GM18505 (cell line): ENCODE measurements around the gene STIM1.

Source experiments
- ATAC-seq: cut with Tn5 transposase; IDR thresholded peaks from one replicate; pipeline ENCODE4 v1.9.1; 2021; ENCODE audit not compliant: unreplicated experiment
- POLR2A ChIP-seq: IDR thresholded peaks from 4 replicates; pipeline ENCODE4 v1.6.1; 2011; ENCODE audit warnings: borderline replicate concordance; ENCODE audit not compliant: insufficient read depth, insufficient read length; ENCODE audit errors: extremely low read depth

The STIM1 gene

DNA sequence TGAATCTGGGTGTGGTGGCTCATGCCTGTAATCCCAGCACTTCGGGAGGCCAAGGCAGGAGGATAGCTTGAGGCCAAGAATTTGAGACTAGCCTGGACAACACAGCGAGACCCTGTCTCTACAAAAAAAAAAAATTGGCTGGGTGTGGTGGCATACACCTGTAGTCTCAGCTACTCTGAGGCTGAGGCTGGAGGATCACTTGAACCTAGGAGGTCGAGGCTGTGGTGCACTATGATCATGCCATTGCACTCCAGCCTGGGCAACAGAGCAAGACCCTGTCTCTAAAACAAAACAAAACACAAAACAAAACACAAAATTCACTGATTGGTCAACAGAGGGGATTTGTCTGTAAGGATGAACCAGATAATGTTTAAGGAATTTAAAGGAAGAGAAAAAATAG, 113.7 kb downstream of the STIM1 start:
- ATAC-seq: no peak
- TF ChIP-seq POLR2A: no peak

DNA sequence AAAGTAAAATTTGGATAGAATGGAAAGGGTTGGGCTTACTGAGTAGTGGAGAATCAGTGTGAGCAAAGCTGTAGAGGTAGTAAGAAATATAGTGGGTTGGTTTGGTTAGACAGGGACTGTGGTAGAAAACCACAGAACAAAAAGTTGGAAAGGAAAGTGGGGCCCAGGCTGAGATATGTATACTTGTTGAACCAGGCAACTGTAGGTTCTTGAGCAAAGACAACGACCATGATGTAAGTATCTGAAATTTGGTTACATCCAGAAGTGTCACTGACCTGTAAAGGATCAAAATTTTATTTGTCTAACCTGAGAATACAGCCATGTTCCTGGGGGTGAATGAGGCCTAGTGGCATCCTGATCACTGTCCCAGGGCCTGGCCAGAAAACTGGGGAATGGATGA, 114.1 kb downstream of the STIM1 start:
- ATAC-seq: no peak
- TF ChIP-seq POLR2A: no peak

DNA sequence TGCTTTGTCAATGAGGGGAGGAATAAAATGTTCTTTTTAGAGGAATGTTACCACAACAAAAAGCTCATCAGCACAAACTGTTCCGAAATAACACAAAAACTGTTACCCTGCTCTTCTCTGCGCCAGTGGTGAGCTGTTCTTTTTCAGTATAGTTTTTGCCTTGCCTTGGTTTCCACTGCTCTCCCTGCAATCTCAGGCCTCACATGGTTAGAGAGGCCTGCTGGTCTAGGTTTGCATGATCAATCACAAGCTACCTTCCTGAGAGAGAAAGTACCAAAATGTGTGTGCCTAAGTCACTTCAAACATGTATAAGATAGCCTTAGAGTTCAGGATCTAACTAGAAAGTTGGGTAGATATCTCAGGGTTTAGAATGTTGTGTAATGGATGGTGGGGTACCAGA, 114.6 kb downstream of the STIM1 start:
- no peak for TF ChIP-seq POLR2A
- ATAC-seq: no peak

DNA sequence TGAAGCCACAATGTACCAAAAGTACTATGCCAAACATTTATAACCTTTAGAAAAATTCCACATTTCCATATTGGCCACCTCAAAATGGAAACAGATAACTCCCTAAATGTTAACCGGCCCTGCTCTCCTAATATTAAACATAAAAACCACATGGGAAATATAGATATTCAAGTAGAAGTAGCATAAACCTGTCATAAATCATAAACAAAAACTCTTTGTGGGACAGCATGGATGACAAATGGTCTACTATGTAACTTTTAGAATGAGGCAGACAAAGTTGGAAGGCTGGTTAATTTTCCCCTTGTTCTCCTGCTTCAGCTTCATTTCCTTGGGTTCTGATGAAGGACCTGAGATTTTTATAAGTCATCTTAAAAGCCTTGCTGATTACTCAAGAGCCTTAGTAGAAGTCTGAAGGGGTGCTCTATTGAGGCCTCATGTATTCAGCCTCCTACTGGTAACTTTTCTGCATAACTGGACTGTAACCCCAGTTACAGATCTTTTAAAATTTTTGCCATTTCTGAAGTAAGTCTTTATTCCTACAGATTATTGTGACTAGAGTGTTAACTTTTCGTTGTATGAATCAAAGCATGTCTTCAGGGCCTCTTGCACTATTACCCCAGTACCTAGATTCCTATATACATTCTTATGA, 116.4 kb downstream of the STIM1 start:
- TF ChIP-seq POLR2A: no peak
- no peak for ATAC-seq

DNA sequence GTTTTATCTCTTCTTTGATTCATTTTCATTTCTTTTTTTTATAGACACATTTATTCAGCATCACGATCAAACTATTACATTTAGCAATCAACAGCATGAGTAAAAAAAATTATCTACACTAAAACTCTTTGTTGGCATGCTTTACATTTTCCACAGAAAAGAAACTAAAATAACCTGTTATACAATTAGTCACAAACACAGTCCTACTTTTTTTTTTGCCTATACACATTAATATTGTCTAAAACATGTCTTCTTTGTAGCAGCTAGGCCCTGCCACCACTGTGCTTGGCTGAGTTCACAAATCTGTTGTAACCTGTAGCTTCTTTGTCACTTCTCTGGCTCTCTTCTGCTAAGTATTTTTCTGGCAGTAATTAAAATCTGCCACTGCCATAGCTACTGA, 117.0 kb downstream of the STIM1 start:
- no peak for ATAC-seq
- TF ChIP-seq POLR2A: no peak

DNA sequence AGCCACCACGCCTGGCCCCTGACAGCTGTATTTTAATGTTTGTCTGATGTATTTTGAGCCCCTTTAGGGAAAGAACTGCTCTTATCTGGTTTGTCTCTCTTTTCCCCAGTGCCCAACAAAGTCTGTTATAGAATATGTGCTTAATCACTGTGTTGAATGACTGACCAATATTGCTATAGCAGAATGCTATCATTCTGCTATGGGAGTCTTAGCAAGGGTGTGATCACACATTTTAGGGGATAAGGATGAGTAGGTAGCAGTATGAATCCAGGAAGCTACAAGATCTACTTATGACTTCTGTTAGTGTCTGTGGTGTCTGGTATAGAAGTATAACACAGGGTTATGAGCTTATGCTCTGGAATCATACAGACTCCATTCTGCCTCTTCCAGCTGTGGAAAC, 121.6 kb downstream of the STIM1 start:
- ATAC-seq: no peak
- TF ChIP-seq POLR2A: no peak

DNA sequence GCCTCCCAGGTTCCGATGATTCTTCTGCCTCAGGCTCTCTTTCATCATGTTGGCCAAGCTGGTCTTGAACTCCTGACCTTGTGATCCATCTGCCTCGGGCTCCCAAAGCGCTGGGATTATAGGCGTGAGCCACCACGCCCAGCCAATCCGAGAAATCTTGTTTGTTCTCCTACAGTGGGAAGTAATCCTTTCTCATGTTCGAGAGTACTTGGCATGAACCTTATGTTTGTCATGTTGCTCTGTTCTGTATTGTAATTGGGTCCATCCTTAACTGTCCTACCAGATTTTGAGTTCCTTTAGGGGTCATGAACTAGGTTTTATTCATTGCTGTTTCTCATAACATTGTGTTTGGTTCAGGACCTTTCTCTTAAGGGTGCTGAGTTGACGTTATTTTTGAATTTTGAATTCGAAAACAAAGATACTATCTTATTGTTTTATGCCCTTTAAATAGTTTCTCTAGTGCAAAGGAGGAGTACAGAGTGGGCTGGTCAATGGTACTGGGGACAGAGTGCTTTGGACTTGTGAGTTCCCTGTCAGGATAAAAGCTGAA, 125.7 kb downstream of the STIM1 start:
- no peak for ATAC-seq
- no peak for TF ChIP-seq POLR2A

DNA sequence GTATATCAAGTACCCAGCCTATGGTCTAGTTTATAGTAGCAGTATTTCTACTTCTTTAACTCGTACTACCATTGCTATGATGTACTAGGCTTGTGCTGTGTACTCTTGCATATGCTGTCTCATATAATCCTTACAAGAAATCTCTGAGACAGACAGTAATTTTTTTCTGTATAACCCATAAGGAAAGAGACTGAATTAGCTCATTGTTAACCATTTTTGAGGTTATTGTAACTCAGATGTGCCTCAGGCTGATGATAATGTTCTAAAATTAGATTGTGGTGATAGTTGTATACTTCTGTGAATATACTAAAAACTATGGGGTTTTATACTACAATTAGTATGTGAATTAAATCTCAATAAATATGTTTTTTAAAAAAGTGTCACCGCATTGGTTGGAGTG, 127.0 kb downstream of the STIM1 start:
- ATAC-seq: no peak
- TF ChIP-seq POLR2A: no peak

DNA sequence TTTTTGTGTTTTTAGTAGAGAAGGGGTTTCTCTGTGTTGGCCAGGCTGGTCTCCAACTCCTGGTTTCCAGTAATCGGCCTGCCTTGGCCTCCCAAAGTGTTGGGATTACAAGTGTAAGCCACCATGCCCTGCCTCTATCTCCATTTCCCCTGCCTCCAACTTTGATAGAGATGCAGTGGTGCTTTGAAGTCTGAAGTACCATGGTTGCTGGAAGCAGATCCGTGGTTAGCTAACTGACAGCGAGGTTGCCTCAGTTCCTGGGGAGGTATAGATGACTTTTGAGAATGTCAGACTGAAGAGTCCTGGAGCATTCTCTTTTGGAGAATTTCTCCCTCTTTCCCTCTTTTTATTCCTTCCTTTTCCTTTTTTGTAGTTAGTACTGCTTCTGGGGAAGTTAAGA, 127.6 kb downstream of the STIM1 start:
- no peak for ATAC-seq
- TF ChIP-seq POLR2A: no peak

DNA sequence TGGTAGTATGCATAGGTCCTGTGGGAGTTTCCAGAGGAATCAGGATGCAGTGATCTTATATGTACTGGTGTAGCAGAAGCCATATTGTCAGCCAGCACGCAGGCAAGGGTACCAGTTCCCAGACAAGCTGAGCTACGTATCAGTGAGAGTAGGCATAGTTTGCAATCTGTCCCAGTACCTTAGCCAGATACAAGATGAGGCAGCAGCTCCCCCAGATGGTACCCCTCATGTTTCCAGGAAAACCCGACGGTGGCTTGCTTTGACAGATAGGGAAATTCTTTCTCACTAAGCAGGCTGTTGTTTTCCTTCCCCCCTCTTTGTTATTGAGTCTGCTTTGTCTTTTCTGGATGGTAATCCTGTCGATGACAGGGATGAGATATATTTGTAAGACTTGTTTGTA, 129.4 kb downstream of the STIM1 start:
- no peak for TF ChIP-seq POLR2A

DNA sequence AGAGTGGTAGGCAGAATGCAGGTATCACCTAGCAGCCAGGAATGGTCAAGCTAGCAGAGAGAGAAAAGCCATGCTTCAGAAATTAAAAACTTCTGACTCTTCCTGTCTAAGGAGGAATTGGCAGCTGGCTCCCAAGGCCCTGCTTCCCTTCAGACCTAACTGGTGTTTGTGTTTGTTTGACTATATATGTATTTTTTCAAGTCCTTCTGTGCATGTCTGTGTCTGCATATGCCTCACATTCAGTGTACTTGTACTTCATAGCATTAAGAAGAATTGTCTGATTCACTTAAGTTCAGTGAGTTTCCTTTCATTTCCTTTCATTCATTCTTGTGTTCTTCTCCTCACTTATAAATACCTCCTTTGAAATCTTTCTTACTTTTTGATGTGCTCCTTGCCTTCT, 130.2 kb downstream of the STIM1 start:
- TF ChIP-seq POLR2A: no peak
- ATAC-seq: no peak

More for the DNA sequence above, 129.4 kb downstream of the STIM1 start:
- no peak for ATAC-seq

DNA sequence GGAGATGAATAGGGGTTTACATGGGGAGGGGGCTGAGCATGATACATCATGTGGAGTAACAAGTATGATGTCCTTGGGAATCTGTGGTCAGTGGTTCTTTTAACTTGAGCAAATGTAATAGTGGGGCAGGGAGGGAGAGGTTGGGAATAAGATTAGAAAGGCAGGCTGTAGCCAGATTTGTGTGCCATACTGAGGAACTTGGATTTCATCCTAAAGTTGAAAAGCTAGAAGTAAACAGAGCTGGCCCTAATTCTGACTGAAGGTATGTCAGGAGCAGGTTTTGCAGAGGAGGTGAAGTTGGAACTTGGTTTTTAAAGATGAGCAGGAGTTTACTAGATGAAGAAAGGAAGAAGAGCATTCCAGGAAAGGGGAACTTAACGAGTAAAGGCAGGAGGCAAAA, 130.8 kb downstream of the STIM1 start:
- ATAC-seq: no peak

DNA sequence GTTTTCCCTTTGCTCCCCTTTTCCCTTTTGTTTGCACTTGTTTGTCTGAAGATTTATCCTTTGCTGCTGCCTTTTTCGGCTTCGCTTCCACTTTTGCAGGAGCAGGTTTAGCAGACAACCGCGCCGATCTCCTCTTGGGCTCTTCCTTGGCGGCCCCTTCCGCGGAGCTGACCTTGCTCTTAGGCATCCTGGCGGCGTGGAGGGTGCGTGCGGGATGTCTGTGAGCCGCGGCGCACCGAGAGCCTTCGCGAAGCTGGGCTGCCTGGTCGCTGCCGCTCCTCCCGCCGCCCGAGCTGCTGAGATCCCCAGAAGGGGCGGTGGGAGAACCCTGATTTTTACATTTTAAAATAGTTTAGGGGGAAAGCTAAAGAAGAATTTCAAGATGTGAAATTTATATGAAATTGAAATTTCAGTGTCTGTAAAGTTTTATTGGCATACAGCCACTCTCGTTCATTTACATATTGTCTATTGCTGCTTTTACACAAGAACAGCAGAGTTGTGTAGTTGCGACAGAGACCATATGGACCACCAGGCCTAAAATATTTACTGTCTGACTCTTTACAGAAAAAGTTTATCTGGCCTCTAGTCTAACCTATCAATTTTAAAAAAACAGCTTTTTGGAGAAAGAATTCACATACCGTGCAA, 133.9 kb downstream of the STIM1 start:
- no peak for ATAC-seq
- no peak for TF ChIP-seq POLR2A

More for the DNA sequence above, 130.8 kb downstream of the STIM1 start:
- TF ChIP-seq POLR2A: no peak

DNA sequence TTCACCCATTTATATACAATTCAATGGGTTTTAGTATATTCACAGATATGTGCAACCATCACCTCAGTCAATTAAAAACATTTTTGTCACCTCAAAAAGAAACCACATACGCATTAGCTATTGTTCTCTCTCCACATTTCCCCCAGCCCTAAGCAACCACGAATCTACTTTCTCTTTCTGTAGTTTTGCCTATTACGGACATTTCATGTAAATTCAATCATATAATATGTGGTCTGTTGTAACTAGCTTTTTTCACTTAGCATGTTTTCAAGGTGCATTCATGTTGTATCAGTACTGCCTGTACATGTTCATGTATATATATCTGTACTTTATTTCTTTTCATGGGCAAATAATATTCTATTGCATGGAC, 134.4 kb downstream of the STIM1 start:
- no peak for TF ChIP-seq POLR2A
- ATAC-seq: no peak

DNA sequence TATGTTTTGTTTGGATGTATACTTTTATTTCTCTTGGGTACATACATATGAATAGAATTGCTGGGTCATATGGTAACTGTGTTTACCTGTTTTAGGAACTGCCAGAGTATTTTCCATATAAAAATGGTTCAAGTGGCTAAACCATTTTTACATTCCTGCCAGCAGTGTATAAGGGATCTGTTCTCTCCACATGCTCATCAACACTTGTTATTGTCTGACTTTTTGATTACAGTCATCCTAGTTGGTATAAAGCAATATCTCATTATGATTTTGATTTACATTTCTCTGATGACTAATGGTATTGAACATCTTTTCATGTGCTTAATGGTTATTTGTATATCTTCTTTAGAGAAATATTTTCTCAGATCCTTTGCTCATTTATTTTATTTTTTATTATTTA, 134.9 kb downstream of the STIM1 start:
- TF ChIP-seq POLR2A: no peak
- no peak for ATAC-seq

DNA sequence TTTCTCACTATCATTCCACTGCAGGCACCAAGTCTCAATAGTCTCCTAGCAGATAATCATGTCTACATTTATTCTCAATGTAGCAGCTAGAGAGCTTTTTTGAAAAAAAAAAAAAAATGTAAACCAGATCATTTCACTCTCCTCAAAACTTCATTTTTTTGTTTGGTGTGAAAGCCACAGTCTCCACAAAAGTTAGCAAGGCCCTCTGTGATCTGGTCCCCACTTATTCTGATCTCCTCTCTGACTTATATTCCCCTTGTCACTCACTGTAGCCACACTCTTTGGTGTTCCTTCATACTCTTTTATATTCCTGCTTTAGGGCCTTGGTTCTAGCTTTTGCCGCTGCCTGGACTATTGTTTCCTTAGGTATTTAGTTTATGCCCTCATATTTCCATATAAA, 137.5 kb downstream of the STIM1 start:
- no peak for TF ChIP-seq POLR2A
- ATAC-seq: no peak
